B cell (primary cell): ENCODE measurements around the gene ACE.

Source experiments
- CTCF ChIP-seq: fragments of 200-600 bp; IDR thresholded peaks from one replicate; pipeline ENCODE4 v1.8.0; 2022; ENCODE audit warnings: antibody characterized with exemption, mild to moderate bottlenecking
- EZH2 ChIP-seq: IDR thresholded peaks from 2 replicates; pipeline ENCODE4 v1.6.1; 2012; ENCODE audit warnings: borderline replicate concordance, low read depth, mild to moderate bottlenecking, moderate library complexity, low read length; ENCODE audit not compliant: insufficient read depth, poor library complexity, severe bottlenecking

- TF ChIP-seq CTCF: no peak
- no peak for TF ChIP-seq EZH2
Observed at GRCh38 chr17:63480826-63481487, 4.1 kb downstream of the ACE start.
